OCI-LY7 (cell line): Measurements from ENCODE around the gene RASAL2.

Experiments
- CTCF ChIP-seq: fragments of 200-600 bp; sonication (generic); conservative IDR thresholded peaks from 2 replicates; pipeline ENCODE4 v1.5.1; 2014; ENCODE audit warnings: mild to moderate bottlenecking, antibody characterized with exemption, low read length, moderate library complexity, mixed read lengths
- EZH2phosphoT487 ChIP-seq: fragments of 200-600 bp; sonication (generic); IDR thresholded peaks from 2 replicates; pipeline ENCODE4 v1.6.1; 2018; ENCODE audit warnings: low read depth, borderline replicate concordance, mild to moderate bottlenecking, mixed run types, antibody characterized with exemption, low read length, moderate library complexity, mixed read lengths

- TF ChIP-seq CTCF (no peak), EZH2phosphoT487 (no peak)
Measured at GRCh38 chr1:178300352-178300699, 206.4 kb downstream of the RASAL2 start.
